Fibroblast of lung (primary cell): ENCODE measurements around the gene STAM2. TPM values are rescaled to one million over a fixed set of nuclear protein-coding genes. Genes with fewer than 3 reads are reported as not detected.

Experiments used
- DNase-seq, 2 donors: peaks; one replicate each; pipeline versions ENCODE4 v3.0.0 to v3.0.0-alpha.2; 2010; ENCODE audit warnings: low read depth in 2 of 2
- H2AFZ ChIP-seq: 2 replicates; pipeline ENCODE4 v1.5.1; 2012; ENCODE audit warnings: low read length, control low read depth, inconsistent platforms
- H3K27ac ChIP-seq: 2 replicates; pipeline ENCODE4 v1.5.1; 2011; ENCODE audit warnings: low read length, control low read depth; ENCODE audit not compliant: insufficient read depth
- H3K27me3 ChIP-seq: 2 replicates; pipeline ENCODE4 v1.5.1; 2011; ENCODE audit warnings: mild to moderate bottlenecking, low read length; ENCODE audit not compliant: control insufficient read depth, insufficient read depth
- H3K36me3 ChIP-seq: 2 replicates; pipeline ENCODE4 v1.5.1; 2011; ENCODE audit warnings: low read length; ENCODE audit not compliant: control insufficient read depth, insufficient read depth
- H3K4me1 ChIP-seq: 2 replicates; pipeline ENCODE4 v1.5.1; 2011; ENCODE audit warnings: low read length; ENCODE audit not compliant: control insufficient read depth, insufficient read depth; ENCODE audit errors: extremely low read depth
- H3K4me2 ChIP-seq: 2 replicates; pipeline ENCODE4 v1.5.1; 2011; ENCODE audit warnings: low read length, control low read depth; ENCODE audit not compliant: insufficient read depth; ENCODE audit errors: extremely low read depth
- H3K4me3 ChIP-seq, 4 experiments: fragments of 200-600 bp in 1 of 4; sonication (generic) in 1 of 4; replicated peaks in 1 of 4; 2 replicates each; pipeline ENCODE4 v1.5.1; 2011 to 2016; ENCODE audit warnings: low read length in 4 of 4, low read depth in 3 of 4, mild to moderate bottlenecking in 3 of 4, control low read depth in 2 of 4, inconsistent platforms in 1 of 4, mixed read lengths in 1 of 4; ENCODE audit not compliant: insufficient read depth in 1 of 4; ENCODE audit errors: control extremely low read depth in 1 of 4
- H3K79me2 ChIP-seq: 2 replicates; pipeline ENCODE4 v1.5.1; 2012; ENCODE audit warnings: mild to moderate bottlenecking, low read length, inconsistent platforms; ENCODE audit not compliant: control insufficient read depth, insufficient read depth
- H3K9ac ChIP-seq: 2 replicates; pipeline ENCODE4 v1.5.1; 2011; ENCODE audit warnings: mild to moderate bottlenecking, low read length, control low read depth; ENCODE audit not compliant: insufficient read depth
- H3K9me3 ChIP-seq: 2 replicates; pipeline ENCODE4 v1.5.1; 2012; ENCODE audit warnings: low read depth, low read length; ENCODE audit not compliant: control insufficient read depth, insufficient read depth
- H4K20me1 ChIP-seq: 2 replicates; pipeline ENCODE4 v1.5.1; 2011; ENCODE audit warnings: low read length; ENCODE audit not compliant: control insufficient read depth, insufficient read depth; ENCODE audit errors: extremely low read depth
- EZH2 ChIP-seq: IDR thresholded peaks from 2 replicates; pipeline ENCODE4 v1.5.1; 2012; ENCODE audit warnings: low read length, control low read depth, mild to moderate bottlenecking; ENCODE audit errors: missing control alignments
- polyA plus RNA-seq, 2 donors: library from polyadenylated mRNA; depleted of rRNA in 1 of 2; stranded (reverse) in 1 of 2; unstranded in 1 of 2; fragments of >200 nt; gene quantifications; 2 replicates each; pipeline ENCODE4 v1.2.1, GENCODE V29; 2011 to 2012; ENCODE audit warnings: missing spikeins in 1 of 2
- total RNA-seq: library from RNA; depleted of rRNA; stranded (reverse); fragments of >200 nt; gene quantifications from 2 replicates; pipeline ENCODE4 v1.2.1, GENCODE V29; 2014
- TF ChIP-seq, protein P1 (sequence below), 2 donors: IDR thresholded peaks in 1 of 2; conservative IDR thresholded peaks in 1 of 2; 1 replicate in 1 of 2; 2 replicates in 1 of 2; pipeline ENCODE4 v1.5.1; 2011 to 2012; ENCODE audit warnings: low read length in 2 of 2, control low read depth in 1 of 2, inconsistent platforms in 1 of 2, low read depth in 1 of 2, mild to moderate bottlenecking in 1 of 2

STAM2 gene
- total and polyA plus RNA-seq, 2 donors (not counting 1 experiment from before 2014, with no cell fraction given): 43.3 to 44.2 TPM

GRCh38 chr2:152071092-152071491 is 104.5 kb downstream of the STAM2 start:
- Histone ChIP-seq H3K4me1 (no peaks in the 10 kb centered on the region), H3K79me2 (no peaks in the 10 kb centered on the region), H3K27me3 (peaks cover 2% of the 10 kb centered on the region), H3K4me3 (no peak overlapping the region), H4K20me1 (no peaks in the 10 kb centered on the region), H3K4me2 (no peak overlapping the region), H3K27ac (no peak overlapping the region), H3K36me3 (no peaks in the 10 kb centered on the region), H2AFZ (no peak overlapping the region), H3K9me3 (no peaks in the 10 kb centered on the region), H3K9ac (no peak overlapping the region)
- no peak for DNase-seq
- TF ChIP-seq, protein P1, sequence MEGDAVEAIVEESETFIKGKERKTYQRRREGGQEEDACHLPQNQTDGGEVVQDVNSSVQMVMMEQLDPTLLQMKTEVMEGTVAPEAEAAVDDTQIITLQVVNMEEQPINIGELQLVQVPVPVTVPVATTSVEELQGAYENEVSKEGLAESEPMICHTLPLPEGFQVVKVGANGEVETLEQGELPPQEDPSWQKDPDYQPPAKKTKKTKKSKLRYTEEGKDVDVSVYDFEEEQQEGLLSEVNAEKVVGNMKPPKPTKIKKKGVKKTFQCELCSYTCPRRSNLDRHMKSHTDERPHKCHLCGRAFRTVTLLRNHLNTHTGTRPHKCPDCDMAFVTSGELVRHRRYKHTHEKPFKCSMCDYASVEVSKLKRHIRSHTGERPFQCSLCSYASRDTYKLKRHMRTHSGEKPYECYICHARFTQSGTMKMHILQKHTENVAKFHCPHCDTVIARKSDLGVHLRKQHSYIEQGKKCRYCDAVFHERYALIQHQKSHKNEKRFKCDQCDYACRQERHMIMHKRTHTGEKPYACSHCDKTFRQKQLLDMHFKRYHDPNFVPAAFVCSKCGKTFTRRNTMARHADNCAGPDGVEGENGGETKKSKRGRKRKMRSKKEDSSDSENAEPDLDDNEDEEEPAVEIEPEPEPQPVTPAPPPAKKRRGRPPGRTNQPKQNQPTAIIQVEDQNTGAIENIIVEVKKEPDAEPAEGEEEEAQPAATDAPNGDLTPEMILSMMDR (conservative IDR thresholded peaks at IDR 0.05 in 1 of 2, IDR thresholded peaks at IDR 0.05 in 1 of 2; ENCODE audit: low read depth in 1 of 2, low read length in 2 of 2): no peak
- TF ChIP-seq EZH2: no peak

GRCh38 chr2:152068226-152068625 is 107.3 kb downstream of the STAM2 start:
- Histone ChIP-seq H3K27ac (no peak overlapping the region), H3K4me1 (no peaks in the 10 kb centered on the region), H3K79me2 (no peaks in the 10 kb centered on the region), H3K36me3 (no peaks in the 10 kb centered on the region), H3K9me3 (no peaks in the 10 kb centered on the region), H3K4me3 (no peak overlapping the region), H3K27me3 (peaks cover 2% of the 10 kb centered on the region), H3K4me2 (no peak overlapping the region), H4K20me1 (no peaks in the 10 kb centered on the region), H2AFZ (no peak overlapping the region), H3K9ac (no peak overlapping the region)
- DNase-seq: no peak
- TF ChIP-seq EZH2: no peak
- TF ChIP-seq, protein P1 (conservative IDR thresholded peaks at IDR 0.05 in 1 of 2, IDR thresholded peaks at IDR 0.05 in 1 of 2; ENCODE audit: low read depth in 1 of 2, low read length in 2 of 2): no peak

- Histone ChIP-seq H3K9ac (no peak overlapping the region), H3K36me3 (no peaks in the 10 kb centered on the region), H3K9me3 (no peaks in the 10 kb centered on the region), H4K20me1 (no peaks in the 10 kb centered on the region), H3K27ac (no peak overlapping the region), H3K4me1 (no peaks in the 10 kb centered on the region), H3K27me3 (peaks cover 2% of the 10 kb centered on the region), H3K4me2 (no peak overlapping the region), H3K4me3 (no peak overlapping the region), H2AFZ (no peak overlapping the region), H3K79me2 (no peaks in the 10 kb centered on the region)
- TF ChIP-seq EZH2: no peak
- TF ChIP-seq, protein P1 (conservative IDR thresholded peaks at IDR 0.05 in 1 of 2, IDR thresholded peaks at IDR 0.05 in 1 of 2; ENCODE audit: low read depth in 1 of 2, low read length in 2 of 2): no peak
- no peak for DNase-seq
Measured at GRCh38 chr2:152067823-152068222, 107.7 kb downstream of the STAM2 start.

Other genes with a start within 250 kb of the STAM2 start
- gene CACNB4, start 76.7 kb downstream of the STAM2 start, total RNA-seq: 0.66 and 2.1 TPM in 2 replicates
- 0.85 and 2.5 TPM in 2 replicates for gene CACNB4, start 76.7 kb downstream of the STAM2 start, polyA plus RNA-seq
- 25.4 and 30.2 TPM in 2 replicates for gene FMNL2, start 159.4 kb upstream of the STAM2 start, total RNA-seq
- gene FMNL2, start 159.4 kb upstream of the STAM2 start, polyA plus RNA-seq: 12.0 and 23.2 TPM in 2 replicates